ENCODE results near the gene PKDCC.

DNA sequence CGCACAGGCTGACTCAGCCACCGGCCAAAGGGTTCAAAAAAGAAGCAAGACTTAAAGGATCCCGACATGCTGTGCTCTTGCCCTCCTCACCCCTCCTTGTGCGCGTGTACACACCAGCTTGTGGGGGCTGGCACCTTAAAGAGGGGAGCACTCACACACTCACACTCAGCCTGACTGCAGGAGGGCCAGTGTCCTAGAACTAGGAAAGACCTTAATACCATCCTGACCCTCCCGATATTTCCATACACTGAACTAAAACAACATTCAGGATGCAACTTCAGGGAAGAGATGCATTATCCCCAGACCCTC is 5.6 kb downstream of the PKDCC start:
- TF ChIP-seq, protein P1, sequence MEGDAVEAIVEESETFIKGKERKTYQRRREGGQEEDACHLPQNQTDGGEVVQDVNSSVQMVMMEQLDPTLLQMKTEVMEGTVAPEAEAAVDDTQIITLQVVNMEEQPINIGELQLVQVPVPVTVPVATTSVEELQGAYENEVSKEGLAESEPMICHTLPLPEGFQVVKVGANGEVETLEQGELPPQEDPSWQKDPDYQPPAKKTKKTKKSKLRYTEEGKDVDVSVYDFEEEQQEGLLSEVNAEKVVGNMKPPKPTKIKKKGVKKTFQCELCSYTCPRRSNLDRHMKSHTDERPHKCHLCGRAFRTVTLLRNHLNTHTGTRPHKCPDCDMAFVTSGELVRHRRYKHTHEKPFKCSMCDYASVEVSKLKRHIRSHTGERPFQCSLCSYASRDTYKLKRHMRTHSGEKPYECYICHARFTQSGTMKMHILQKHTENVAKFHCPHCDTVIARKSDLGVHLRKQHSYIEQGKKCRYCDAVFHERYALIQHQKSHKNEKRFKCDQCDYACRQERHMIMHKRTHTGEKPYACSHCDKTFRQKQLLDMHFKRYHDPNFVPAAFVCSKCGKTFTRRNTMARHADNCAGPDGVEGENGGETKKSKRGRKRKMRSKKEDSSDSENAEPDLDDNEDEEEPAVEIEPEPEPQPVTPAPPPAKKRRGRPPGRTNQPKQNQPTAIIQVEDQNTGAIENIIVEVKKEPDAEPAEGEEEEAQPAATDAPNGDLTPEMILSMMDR (IDR thresholded peaks at IDR 0.05): no peak
- no peak for TF ChIP-seq POLR2A (IDR thresholded peaks at IDR 0.05)

Data from body of pancreas (tissue), 4 donors.